H1 (cell line): ENCODE data around the gene POU2F2. TPM values are rescaled to one million over a fixed set of nuclear protein-coding genes. Genes with fewer than 3 reads are reported as not detected.

Source experiments
- JUND ChIP-seq: IDR thresholded peaks from 2 replicates; pipeline ENCODE4 v1.6.1; 2011; ENCODE audit warnings: mild to moderate bottlenecking, improper control_type of control experiment, low read length
- SUZ12 ChIP-seq: fragments of 200-600 bp; sonication (generic); IDR thresholded peaks from 2 replicates; pipeline ENCODE4 v1.6.1; 2012; ENCODE audit warnings: mild to moderate bottlenecking, inconsistent platforms, low read length, moderate library complexity, mixed read lengths
- polyA plus RNA-seq, 7 experiments: library from polyadenylated mRNA; depleted of rRNA in 3 of 7; stranded (reverse) in 5 of 7; unstranded in 2 of 7; fragments of >200 nt in 5 of 7; fragments of 200-250 nt in 2 of 7; gene quantifications; 1 replicate in 5 of 7; 2 replicates in 1 of 7; 4 replicates in 1 of 7; pipeline versions ENCODE4 v1.2.1 to v1.2.3, GENCODE V29; 2011 to 2013; ENCODE audit warnings: missing spikeins in 2 of 7, mixed read lengths in 2 of 7
- total RNA-seq: library from RNA; stranded (reverse); fragmentation: NEBNext Ultra II Directional; extraction: Animal tissue kit (Norgen Biotek cat#: 25700); gene quantifications from 2 replicates; pipeline ENCODE4 v1.2.1, GENCODE V29; 2021

Gene POU2F2
- total and polyA plus RNA-seq, 2 of the 8 experiments (the other 6 are each of a cell fraction or from before 2014, with no cell fraction given), result 5.0 to 6.1 TPM

GRCh38 chr19:42153672-42154433, 21.6 kb upstream of the POU2F2 start (continued):
- TF ChIP-seq SUZ12, result no peak
- TF ChIP-seq JUND, result no peak
